A172 (cell line): ENCODE data around the gene RNASEH2C. TPM values are rescaled to one million over a fixed set of nuclear protein-coding genes. Genes with fewer than 3 reads are reported as not detected.
"Not testable (repeated sequence)": the region's sequence is repeated elsewhere in the genome, so short reads cannot be mapped to it uniquely, and the experiment has no call there.

Experiments used
- DNase-seq: peaks from one replicate; pipeline ENCODE4 v3.0.0-alpha.2; 2015; ENCODE audit warnings: low spot score
- total RNA-seq: library from RNA; depleted of rRNA; stranded (reverse); fragments of >200 nt; shearing (Covaris generic); gene quantifications from 2 replicates; pipeline ENCODE4 v1.2.3, GENCODE V29; 2014

The RNASEH2C gene
- total RNA-seq, 1 experiment from 2014 or later, result 84.7 TPM

DNA sequence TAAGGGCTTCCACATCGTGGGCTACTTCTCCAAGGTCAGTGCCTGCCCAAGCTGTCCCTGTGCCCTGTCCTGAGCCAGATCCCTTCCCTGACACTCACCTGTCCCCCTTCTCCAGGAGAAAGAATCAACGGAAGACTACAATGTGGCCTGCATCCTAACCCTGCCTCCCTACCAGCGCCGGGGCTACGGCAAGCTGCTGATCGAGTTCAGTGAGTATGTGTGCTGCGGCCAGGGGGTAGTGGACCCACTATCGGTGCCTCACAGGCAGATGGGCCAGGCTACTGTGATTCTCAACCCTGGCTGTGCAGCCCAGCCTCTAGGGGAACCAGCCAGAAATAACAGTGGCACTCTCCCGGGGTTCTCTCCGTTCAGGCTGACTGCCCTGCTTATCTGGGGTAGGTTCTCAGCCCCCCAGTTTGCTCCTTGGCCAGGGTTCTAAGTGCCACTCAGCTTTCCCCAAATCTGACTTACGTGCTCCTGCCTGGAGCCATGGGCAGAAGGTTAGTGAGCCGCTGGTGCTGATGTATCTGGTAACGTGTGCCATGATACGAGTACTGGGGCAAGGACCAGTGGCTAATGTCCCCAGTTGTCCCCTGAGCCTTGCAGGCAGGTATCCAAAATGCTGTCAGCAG lies 3.7 kb downstream of the RNASEH2C start:
- no peak for DNase-seq

- no peak for DNase-seq
Observed at GRCh38 chr11:65716302-65716701, 4.3 kb downstream of the RNASEH2C start.

DNA sequence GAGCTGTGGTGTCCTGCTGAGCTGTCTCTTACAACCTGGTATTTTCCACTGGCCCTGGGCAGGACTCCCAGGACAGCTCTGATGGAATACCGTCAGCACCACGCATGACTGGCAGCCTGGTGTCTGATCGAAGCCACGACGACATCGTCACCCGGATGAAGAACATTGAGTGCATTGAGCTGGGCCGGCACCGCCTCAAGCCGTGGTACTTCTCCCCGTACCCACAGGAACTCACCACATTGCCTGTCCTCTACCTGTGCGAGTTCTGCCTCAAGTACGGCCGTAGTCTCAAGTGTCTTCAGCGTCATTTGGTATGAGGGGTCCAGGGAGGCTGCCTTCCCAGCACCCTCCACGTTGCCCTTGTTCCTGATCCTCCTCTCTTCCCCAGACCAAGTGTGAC lies 6.2 kb downstream of the RNASEH2C start:
- DNase-seq, result no peak

- no peak for DNase-seq
Observed at GRCh38 chr11:65713212-65713969, 7.2 kb downstream of the RNASEH2C start.

DNA sequence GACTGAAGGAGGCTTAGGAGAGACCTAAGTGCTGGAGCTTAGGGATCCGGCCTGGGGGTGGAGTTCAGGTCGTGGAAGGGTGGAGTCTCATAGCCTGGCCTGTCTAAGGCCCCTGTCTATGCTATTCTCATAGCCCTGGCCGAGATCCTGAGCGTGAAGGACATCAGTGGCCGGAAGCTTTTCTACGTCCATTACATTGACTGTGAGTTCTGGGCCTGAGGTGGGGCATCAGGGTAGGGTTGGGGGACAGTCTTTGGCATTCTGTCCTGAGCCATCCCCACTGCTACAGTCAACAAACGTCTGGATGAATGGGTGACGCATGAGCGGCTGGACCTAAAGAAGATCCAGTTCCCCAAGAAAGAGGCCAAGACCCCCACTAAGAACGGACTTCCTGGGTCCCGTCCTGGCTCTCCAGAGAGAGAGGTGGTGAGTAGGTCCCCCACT lies 7.9 kb downstream of the RNASEH2C start:
- DNase-seq, result no peak

- DNase-seq, result peak; percentile 97
Observed at GRCh38 chr11:65711785-65712632, 8.6 kb downstream of the RNASEH2C start, which contains the start of gene KAT5. Gene KAT5, plus strand, starts transcription at chr11:65712252. Its CDS starts 16 bp downstream, at chr11:65712268.

DNA sequence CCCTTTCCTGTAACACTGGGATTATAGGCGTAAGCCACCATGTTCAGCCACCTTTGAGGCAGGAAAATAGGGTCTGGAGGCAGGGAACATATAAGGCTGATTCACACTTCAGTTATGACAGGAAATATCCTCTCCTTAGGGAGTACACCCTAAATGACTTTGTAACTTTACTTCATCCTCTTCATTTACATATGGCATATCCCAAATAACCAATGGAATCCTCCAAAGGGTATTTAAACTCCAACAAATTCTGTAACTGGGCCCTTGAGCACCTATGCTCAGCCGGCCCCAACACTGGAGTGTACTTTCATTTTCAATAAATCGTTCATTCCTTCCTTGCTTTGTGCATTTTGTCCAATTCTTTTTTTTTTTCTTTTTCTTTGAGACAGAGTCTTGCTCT lies 10.2 kb downstream of the RNASEH2C start:
- peak; percentile 39 for DNase-seq

- DNase-seq, result peak; percentile 29
Observed at GRCh38 chr11:65709661-65710060, 10.9 kb downstream of the RNASEH2C start.

- no peak for DNase-seq
Observed at GRCh38 chr11:65708451-65708850, 12.1 kb downstream of the RNASEH2C start.

- not testable (repeated sequence) for DNase-seq
Observed at GRCh38 chr11:65707002-65707401, 13.6 kb downstream of the RNASEH2C start.

GRCh38 chr11:65706303-65706763 lies 14.3 kb downstream of the RNASEH2C start:
- DNase-seq, result peak; percentile 40

- no peak for DNase-seq
Observed at GRCh38 chr11:65703846-65704245, 16.8 kb downstream of the RNASEH2C start.

- DNase-seq, result no peak
Observed at GRCh38 chr11:65701686-65702085, 18.9 kb downstream of the RNASEH2C start.

GRCh38 chr11:65700399-65700798 lies 20.2 kb downstream of the RNASEH2C start:
- no peak for DNase-seq

- no peak for DNase-seq
Observed at GRCh38 chr11:65699306-65699705, 21.3 kb downstream of the RNASEH2C start.

DNA sequence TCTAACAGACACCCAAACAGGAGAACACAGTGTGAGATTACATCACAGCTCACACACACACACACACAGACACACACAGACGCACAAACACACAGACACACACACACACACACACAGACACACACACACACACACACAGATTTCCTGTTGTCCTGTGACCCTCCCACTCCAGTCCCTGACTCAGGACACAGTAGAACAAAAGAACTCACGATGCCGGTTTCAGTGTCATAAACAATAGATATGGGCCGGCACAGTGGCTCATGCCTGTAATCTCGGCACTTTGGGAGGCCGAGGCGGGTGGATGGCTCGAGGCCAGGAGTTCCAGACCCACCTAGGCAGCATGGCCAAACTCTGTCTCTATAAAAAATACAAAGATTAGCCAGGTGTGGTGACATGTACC lies 22.4 kb downstream of the RNASEH2C start:
- DNase-seq, result no peak

GRCh38 chr11:65696802-65697552 lies 23.6 kb downstream of the RNASEH2C start:
- no peak for DNase-seq

DNA sequence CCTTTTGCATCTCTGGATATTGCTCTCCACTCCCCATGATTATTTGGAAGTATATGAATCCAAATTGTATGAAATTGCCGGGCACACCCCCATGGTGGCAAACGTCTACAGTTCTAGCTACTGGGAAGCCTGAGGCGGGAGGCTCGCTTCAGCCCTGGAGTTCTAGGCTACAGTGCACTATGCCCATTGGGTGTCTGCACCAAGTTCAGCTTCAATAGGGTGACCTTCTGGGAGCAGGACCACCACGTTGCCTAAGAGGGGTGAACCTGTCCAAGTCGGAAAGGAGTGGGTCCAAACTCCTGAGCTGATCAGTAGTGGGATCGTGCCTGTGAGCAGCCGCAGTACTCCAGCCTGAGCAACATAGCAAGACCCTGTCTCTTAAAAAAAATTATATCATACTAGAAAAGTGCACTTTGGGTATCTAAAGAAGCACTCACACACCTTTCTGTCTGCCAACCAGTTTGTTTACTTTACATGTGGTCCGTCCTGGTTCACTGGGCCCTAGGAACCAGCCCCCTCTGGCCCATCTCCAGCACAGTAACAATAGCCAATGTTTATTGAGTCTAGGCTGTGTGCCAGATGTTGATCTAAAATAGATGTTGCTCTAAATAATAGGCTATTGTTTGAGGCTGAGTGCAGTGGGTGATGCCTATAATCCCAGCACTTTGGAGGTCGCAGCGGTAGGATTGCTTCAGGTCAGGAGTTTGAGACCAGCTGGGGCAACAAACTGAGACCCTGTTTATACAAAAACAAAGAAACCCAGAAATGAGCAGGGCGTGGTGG lies 24.9 kb downstream of the RNASEH2C start:
- DNase-seq, result peak; percentile 23

DNA sequence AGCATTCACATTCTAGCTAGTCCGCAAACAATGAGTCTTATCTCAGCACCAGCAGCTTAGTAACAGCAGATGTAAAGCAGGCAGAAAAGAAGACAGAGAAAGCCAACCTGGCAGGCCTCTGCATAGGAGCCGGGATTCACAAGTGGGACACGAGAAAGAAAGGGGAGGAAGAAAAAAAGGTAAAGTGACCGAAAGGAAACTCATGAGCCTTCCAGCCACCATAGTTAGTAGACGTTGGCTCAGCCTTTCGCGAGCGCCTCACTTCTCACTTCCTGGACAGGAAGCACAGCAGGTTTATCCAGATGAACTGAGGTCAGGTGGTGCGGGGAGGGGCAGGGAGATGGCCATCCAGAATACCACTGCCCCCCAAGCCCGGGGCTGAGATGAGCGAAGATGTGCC lies 28.2 kb downstream of the RNASEH2C start:
- DNase-seq, result no peak

DNA sequence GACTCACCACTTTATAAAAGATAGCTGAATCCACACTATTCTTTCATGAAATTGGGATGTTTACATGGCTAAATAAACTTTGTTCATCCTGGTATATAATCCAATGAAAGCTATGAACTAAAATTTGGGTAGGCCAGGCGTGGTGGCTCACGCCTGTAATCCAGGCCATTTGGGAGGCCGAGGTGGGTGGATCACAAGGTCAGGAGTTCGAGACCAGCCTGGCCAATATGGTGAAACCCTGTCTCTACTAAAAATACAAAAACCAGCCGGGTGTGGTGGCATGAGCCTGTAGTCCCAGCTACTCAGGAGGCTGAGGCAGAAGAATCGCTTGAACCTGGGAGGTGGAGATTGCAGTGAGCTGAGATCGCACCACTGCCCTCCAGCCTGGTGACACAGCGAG lies 28.8 kb downstream of the RNASEH2C start:
- not testable (repeated sequence) for DNase-seq

DNA sequence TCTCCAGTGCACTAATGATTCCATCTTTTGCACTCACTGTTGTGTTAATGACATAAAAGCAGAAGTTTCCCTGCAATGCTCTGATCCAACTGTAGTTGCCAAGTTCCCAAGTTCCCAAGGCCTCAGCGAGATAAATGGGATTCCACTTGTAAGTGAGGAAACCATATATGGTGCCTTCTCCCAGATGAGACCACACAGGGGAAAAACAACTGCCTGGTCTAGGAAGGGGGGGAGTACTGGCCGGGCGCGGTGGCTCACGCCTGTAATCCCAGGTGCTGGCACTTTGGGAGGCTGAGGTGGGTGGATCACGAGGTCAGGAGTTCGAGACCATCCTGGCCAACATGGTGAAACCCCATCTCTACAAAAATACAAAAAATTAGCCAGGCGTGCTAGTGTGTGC lies 34.6 kb downstream of the RNASEH2C start:
- DNase-seq, result no peak
